CD14-positive monocyte (primary cell): ENCODE results near the gene PGLYRP2. TPM values are rescaled to one million over a fixed set of nuclear protein-coding genes. Genes with fewer than 3 reads are reported as not detected.

ENCODE experiments used
- DNase-seq, 3 donors: peaks; one replicate each; pipeline ENCODE4 v3.0.0-alpha.2; 2011 to 2022
- H2AFZ ChIP-seq: 2 replicates; pipeline ENCODE4 v1.6.0; 2012; ENCODE audit warnings: mild to moderate bottlenecking, low read depth, low read length, inconsistent platforms; ENCODE audit not compliant: insufficient read depth, poor library complexity, severe bottlenecking
- H3K27ac ChIP-seq, 2 donors: 1 replicate in 1 of 2; 2 replicates in 1 of 2; pipeline ENCODE4 v1.5.1; 2012 to 2013; ENCODE audit warnings: low read length in 2 of 2, control low read depth in 1 of 2, inconsistent platforms in 1 of 2, low read depth in 1 of 2, mild to moderate bottlenecking in 1 of 2
- H3K27me3 ChIP-seq, 2 donors: one replicate each; pipeline versions ENCODE4 v1.6.0 to v1.6.1; 2011 to 2013; ENCODE audit warnings: low read length in 2 of 2; ENCODE audit not compliant: control insufficient read depth in 2 of 2, insufficient read depth in 2 of 2
- H3K36me3 ChIP-seq, 2 donors: replicated peaks in 1 of 2; 1 replicate in 1 of 2; 2 replicates in 1 of 2; pipeline versions ENCODE4 v1.5.1 to v1.6.1; 2012 to 2013; ENCODE audit warnings: low read length in 2 of 2, control low read depth in 1 of 2, inconsistent platforms in 1 of 2, mild to moderate bottlenecking in 1 of 2; ENCODE audit not compliant: insufficient read depth in 2 of 2, control insufficient read depth in 1 of 2
- H3K4me1 ChIP-seq, 2 donors: 1 replicate in 1 of 2; 2 replicates in 1 of 2; pipeline versions ENCODE4 v1.5.1 to v1.6.1; 2012 to 2013; ENCODE audit warnings: low read length in 2 of 2, control low read depth in 1 of 2, inconsistent platforms in 1 of 2, mild to moderate bottlenecking in 1 of 2, moderate library complexity in 1 of 2; ENCODE audit not compliant: insufficient read depth in 2 of 2, control insufficient read depth in 1 of 2
- H3K4me2 ChIP-seq: replicated peaks from 2 replicates; pipeline ENCODE3; 2012; ENCODE audit warnings: low read length, moderate library complexity, mild to moderate bottlenecking; ENCODE audit not compliant: poor library complexity, severe bottlenecking; ENCODE audit errors: extremely low read depth
- H3K4me3 ChIP-seq, 3 experiments: fragments of 200-600 bp in 1 of 3; sonication (generic) in 1 of 3; replicated peaks in 1 of 3; 1 replicate in 2 of 3; 2 replicates in 1 of 3; pipeline ENCODE4 v1.5.1; 2011 to 2013; ENCODE audit warnings: low read length in 3 of 3, mild to moderate bottlenecking in 3 of 3, control low read depth in 2 of 3, low read depth in 2 of 3, inconsistent platforms in 1 of 3, moderate library complexity in 1 of 3
- H3K79me2 ChIP-seq: 2 replicates; pipeline ENCODE4 v1.6.0; 2012; ENCODE audit warnings: mild to moderate bottlenecking, control low read depth, inconsistent platforms, low read length, moderate library complexity; ENCODE audit not compliant: insufficient read depth
- H3K9ac ChIP-seq: 2 replicates; pipeline ENCODE4 v1.6.0; 2017; ENCODE audit warnings: low read length, mild to moderate bottlenecking; ENCODE audit not compliant: insufficient read depth, poor library complexity, severe bottlenecking
- H3K9me3 ChIP-seq, 2 donors: replicated peaks in 1 of 2; 1 replicate in 1 of 2; 2 replicates in 1 of 2; pipeline versions ENCODE4 v1.5.1 to v1.6.1; 2012 to 2013; ENCODE audit warnings: low read length in 2 of 2, control low read depth in 1 of 2; ENCODE audit not compliant: control insufficient read depth in 1 of 2, insufficient read depth in 1 of 2
- H4K20me1 ChIP-seq: 2 replicates; pipeline ENCODE4 v1.6.0; 2012; ENCODE audit warnings: mild to moderate bottlenecking, low read length, control low read depth, moderate library complexity; ENCODE audit not compliant: insufficient read depth
- H3K27ac Mint-ChIP-seq, 7 donors: one replicate each; pipeline ENCODE4 v1.8.0; 2020; ENCODE audit warnings: mild to moderate bottlenecking in 7 of 7, mixed read lengths in 7 of 7, moderate library complexity in 6 of 7, inconsistent platforms in 2 of 7
- H3K27me3 Mint-ChIP-seq, 3 donors: one replicate each; pipeline ENCODE4 v1.8.0; 2021 to 2022; ENCODE audit warnings: low read depth in 3 of 3, mild to moderate bottlenecking in 3 of 3, mixed read lengths in 3 of 3, moderate library complexity in 3 of 3, inconsistent platforms in 1 of 3
- H3K36me3 Mint-ChIP-seq, 2 donors: one replicate each; pipeline ENCODE4 v1.8.0; 2020; ENCODE audit warnings: mixed read lengths in 2 of 2, inconsistent platforms in 1 of 2, mild to moderate bottlenecking in 1 of 2
- H3K4me1 Mint-ChIP-seq: one replicate; pipeline ENCODE4 v1.8.0; 2020; ENCODE audit warnings: mild to moderate bottlenecking, mixed read lengths
- H3K4me3 Mint-ChIP-seq, 2 donors: one replicate each; pipeline ENCODE4 v1.8.0; 2020; ENCODE audit warnings: mild to moderate bottlenecking in 2 of 2, mixed read lengths in 2 of 2, moderate library complexity in 1 of 2
- H3K9me3 Mint-ChIP-seq, 7 donors: one replicate each; pipeline ENCODE4 v1.8.0; 2020 to 2022; ENCODE audit warnings: mixed read lengths in 7 of 7, mild to moderate bottlenecking in 6 of 7, moderate library complexity in 6 of 7, inconsistent platforms in 2 of 7
- WGBS: methylation state at CpG from one replicate; pipeline ENCODE4 v1.1.5; 2013; ENCODE audit warnings: missing lambda C conversion rate; ENCODE audit not compliant: insufficient coverage; 5-methylcytosine and 5-hydroxymethylcytosine counted together
- intact Hi-C, 2 donors: fragments of 100-400 bp; cut with micrococcal nuclease; formaldehyde crosslinking; loops; one replicate each; pipeline versions ENCODE4 v1.15.0 to v1.15.1; 2023
- polyA plus RNA-seq, 3 donors: library from polyadenylated mRNA; depleted of rRNA in 1 of 3; unstranded in 2 of 3; stranded (reverse) in 1 of 3; fragments of 300-500 nt in 2 of 3; fragments of >200 nt in 1 of 3; fragmentation: Illumina TruSeq in 2 of 3; gene quantifications; 1 replicate in 2 of 3; 2 replicates in 1 of 3; pipeline ENCODE4 v1.2.3, GENCODE V29; 2012 to 2021
- TF ChIP-seq, protein P1 (sequence below): fragments of 200-600 bp; IDR thresholded peaks from one replicate; pipeline ENCODE4 v1.8.0; 2022; ENCODE audit warnings: antibody characterized with exemption, mild to moderate bottlenecking

Gene PGLYRP2
- polyA plus RNA-seq, 3 donors = 0.03 to 0.32 (median 0.15) TPM

DNA sequence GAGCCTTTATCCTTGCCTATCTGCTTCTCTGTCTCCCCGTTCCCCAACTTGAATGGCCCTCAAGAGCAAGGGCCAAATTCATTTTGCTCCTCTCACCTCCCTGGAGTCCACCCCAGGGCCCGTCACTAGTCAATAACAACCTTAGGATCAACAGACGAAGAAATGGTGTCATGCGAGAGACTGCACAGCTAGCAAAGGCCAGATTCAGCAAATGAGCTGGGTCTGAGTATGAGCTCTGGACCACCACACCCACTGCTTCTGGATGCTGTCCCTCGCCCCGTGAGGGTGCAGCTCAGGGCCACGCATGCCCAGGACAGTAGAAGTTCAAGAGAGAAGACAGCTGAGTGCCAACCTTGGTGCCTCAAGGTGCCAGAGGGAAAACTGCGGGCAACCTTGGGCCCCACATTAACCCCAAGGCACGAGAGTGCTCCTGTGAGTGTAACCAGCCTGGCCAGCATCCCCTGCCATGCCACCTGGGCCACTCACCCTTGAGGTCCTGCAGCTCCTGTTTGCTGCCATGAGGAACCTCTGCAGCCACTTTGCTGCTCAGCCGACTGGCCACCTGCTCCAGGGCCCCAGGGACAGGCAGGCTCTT lies 48.7 kb downstream of the PGLYRP2 start:
- H3K4me1 ChIP-seq = peaks cover 26 to 31% of the 10 kb centered on the region in 2 donors
- TF ChIP-seq, protein P1, sequence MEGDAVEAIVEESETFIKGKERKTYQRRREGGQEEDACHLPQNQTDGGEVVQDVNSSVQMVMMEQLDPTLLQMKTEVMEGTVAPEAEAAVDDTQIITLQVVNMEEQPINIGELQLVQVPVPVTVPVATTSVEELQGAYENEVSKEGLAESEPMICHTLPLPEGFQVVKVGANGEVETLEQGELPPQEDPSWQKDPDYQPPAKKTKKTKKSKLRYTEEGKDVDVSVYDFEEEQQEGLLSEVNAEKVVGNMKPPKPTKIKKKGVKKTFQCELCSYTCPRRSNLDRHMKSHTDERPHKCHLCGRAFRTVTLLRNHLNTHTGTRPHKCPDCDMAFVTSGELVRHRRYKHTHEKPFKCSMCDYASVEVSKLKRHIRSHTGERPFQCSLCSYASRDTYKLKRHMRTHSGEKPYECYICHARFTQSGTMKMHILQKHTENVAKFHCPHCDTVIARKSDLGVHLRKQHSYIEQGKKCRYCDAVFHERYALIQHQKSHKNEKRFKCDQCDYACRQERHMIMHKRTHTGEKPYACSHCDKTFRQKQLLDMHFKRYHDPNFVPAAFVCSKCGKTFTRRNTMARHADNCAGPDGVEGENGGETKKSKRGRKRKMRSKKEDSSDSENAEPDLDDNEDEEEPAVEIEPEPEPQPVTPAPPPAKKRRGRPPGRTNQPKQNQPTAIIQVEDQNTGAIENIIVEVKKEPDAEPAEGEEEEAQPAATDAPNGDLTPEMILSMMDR = no peak
- H3K9ac ChIP-seq = no peak overlapping the region
- H3K36me3 ChIP-seq = peaks cover 34 to 41% of the 10 kb centered on the region in 2 donors
- no peak for DNase-seq
- no peak overlapping the region for H3K27ac ChIP-seq
- peaks cover 0 to 11% (median 0%) of the 10 kb centered on the region in 3 donors for H3K27me3 Mint-ChIP-seq
- intact Hi-C loops = loop anchor here in 1 of 2 donors (5.0 kb wide), 1 partner anchor 127 kb away; no protein-coding TSS in a partner anchor
- H3K36me3 Mint-ChIP-seq = peaks cover 23 to 35% of the 10 kb centered on the region in 2 donors
- peaks cover 28% of the 10 kb centered on the region for H3K4me1 Mint-ChIP-seq
- no peaks in the 10 kb centered on the region for H3K9me3 ChIP-seq
- peaks cover 28% of the 10 kb centered on the region for H4K20me1 ChIP-seq
- no peaks in the 10 kb centered on the region for H3K27me3 ChIP-seq
- H3K79me2 ChIP-seq = peaks cover 44% of the 10 kb centered on the region
- no peak overlapping the region for H3K4me3 Mint-ChIP-seq
- H3K27ac Mint-ChIP-seq = no peak overlapping the region
- peak overlapping the region; percentile 97 for H3K4me2 ChIP-seq
- H3K4me3 ChIP-seq = no peak overlapping the region
- H3K9me3 Mint-ChIP-seq = peaks cover 0 to 2% (median 0%) of the 10 kb centered on the region in 7 donors
- WGBS = 98% methylated on average over 7 of the region's 10 CpGs
- H2AFZ ChIP-seq = no peak overlapping the region

GRCh38 chr19:15429825-15430467 lies 49.4 kb downstream of the PGLYRP2 start:
- TF ChIP-seq, protein P1 = no peak
- DNase-seq = no peak
- no peak overlapping the region for H3K27ac ChIP-seq
- peaks cover 25 to 41% of the 10 kb centered on the region in 2 donors for H3K36me3 Mint-ChIP-seq
- peaks cover 28% of the 10 kb centered on the region for H4K20me1 ChIP-seq
- H3K27me3 ChIP-seq = no peaks in the 10 kb centered on the region
- 95% methylated on average over 24 of the region's 24 CpGs for WGBS
- H3K27me3 Mint-ChIP-seq = peaks cover 0 to 8% (median 0%) of the 10 kb centered on the region in 3 donors
- H2AFZ ChIP-seq = no peak overlapping the region
- no peak overlapping the region for H3K4me2 ChIP-seq
- no peak overlapping the region for H3K4me3 Mint-ChIP-seq
- peaks cover 37 to 47% of the 10 kb centered on the region in 2 donors for H3K36me3 ChIP-seq
- H3K9me3 ChIP-seq = no peaks in the 10 kb centered on the region
- no peak overlapping the region for H3K4me3 ChIP-seq
- H3K27ac Mint-ChIP-seq = peak overlapping the region in 1 of 7 donors; percentile 36
- peaks cover 28% of the 10 kb centered on the region for H3K4me1 Mint-ChIP-seq
- H3K79me2 ChIP-seq = peaks cover 44% of the 10 kb centered on the region
- peaks cover 26 to 31% of the 10 kb centered on the region in 2 donors for H3K4me1 ChIP-seq
- H3K9me3 Mint-ChIP-seq = peaks cover 0 to 2% (median 0%) of the 10 kb centered on the region in 7 donors
- no peak overlapping the region for H3K9ac ChIP-seq
- intact Hi-C loops = loop anchor here in 1 of 2 donors (5.0 kb wide), 1 partner anchor 127 kb away; no protein-coding TSS in a partner anchor
